GM19455 (cell line): ENCODE measurements around the gene SPINK4.

Source experiments
- ATAC-seq: cut with Tn5 transposase; IDR thresholded peaks from one replicate; pipeline ENCODE4 v1.9.1; 2021; ENCODE audit not compliant: unreplicated experiment

Gene SPINK4

DNA sequence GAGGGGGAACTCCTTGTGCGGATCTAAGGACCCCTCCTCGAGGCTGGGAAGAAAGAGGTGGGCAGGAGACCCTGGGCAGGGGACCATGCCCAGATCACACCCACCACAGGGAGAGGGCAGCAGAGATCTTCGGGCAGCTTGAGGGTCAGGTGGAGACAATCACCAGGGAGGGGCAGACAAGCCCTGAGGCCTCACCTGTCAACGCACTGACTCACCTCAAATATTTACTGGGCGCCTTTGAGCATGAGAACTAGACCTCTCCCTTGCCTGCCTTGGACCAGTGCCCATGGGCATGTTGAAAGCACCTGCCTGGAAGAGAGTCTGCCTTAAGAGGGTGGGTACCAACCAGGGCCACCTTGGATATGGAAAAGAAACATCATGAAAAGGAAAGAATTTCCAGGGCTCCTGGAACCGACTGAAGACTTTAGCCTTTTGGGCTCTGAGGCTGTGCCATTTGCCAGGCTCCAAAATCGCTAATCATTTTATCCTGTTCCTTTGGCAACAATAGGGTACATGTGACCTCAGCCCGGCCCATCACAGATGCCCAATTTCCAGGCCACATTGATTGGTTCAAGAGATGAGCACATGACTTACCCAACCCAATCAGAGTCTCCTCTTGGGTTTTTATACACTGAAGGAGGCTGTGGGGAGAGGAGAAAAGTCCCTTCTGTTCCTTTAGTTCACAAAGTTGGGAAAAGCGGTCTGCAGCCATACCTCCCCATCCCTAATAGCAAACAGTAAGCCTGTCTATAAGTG is 10.4 kb upstream of the SPINK4 start:
- ATAC-seq: no peak

DNA sequence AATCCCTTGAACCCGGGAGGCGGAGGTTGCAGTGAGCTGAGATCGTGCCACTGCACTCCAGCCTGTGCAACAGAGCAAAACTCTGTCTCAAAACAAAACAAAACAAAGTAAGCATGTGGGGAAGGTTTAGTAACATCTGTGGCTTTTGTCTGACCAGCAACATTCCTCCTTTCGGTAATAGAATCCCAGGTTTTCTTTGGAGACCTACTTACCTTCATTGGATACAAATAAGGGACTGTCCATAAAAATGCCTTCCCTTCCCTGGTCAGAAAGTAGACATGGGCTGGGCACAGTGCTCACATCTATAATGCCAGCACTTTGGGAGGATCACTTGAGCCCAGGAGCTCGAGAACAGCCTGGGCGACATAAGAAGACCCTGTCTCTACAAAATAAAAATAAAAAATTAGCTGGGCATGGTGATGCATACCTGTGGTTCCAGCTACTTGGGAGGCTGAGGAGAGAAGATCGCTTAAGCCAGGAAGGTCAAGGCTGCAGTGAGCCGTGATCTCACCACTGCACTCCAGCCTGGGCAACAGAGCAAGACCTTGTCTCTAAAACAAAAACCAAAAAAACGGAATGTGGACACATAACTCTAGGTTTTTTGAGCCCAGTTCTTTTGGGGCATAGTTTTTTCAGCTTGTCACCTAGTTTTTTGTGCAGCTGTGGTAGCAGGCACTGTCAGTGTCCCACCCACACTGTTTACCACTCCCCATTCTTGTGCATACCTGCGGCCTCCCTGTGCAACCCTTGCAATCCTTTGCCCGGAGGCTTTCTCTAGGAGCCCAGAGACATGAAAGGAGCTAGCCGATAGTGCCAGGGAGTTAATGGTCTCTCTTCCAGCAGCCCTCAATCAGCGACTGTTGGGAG is 9.0 kb upstream of the SPINK4 start:
- ATAC-seq: no peak

DNA sequence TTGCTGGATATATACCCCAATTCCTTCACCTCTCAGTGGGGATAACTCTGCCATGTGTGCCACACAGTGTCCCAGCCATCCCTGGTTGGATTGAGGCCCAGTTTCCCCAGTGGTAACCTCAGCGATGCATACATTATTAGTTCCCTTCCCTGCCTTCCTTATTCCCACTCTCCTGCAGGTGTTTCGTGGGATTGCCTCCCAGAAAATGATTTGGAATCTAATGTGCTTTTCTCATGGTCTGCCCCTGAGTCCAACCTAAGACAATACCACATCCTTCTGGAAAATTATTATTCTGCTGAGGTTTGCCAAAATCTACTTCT is 8.4 kb upstream of the SPINK4 start:
- no peak for ATAC-seq

DNA sequence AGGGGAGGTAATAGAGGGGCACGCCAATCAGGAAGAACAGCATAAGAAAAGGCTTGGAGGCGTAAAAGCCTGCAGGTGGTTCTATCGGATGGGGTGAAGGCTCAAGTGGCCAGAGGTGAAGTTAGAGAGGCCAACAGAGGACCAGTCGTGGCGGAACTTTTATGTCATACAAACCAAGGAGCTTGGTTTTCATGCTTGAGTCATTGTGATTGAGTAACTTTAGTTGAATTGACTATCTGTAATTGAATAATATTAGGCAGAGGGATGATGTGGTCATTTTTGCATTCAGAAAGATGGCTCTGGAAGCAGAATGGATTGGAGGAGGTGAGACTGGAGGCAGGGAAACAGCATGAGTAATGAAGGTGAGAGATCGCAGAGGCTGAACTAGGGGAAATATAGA is 7.2 kb upstream of the SPINK4 start:
- ATAC-seq: no peak

DNA sequence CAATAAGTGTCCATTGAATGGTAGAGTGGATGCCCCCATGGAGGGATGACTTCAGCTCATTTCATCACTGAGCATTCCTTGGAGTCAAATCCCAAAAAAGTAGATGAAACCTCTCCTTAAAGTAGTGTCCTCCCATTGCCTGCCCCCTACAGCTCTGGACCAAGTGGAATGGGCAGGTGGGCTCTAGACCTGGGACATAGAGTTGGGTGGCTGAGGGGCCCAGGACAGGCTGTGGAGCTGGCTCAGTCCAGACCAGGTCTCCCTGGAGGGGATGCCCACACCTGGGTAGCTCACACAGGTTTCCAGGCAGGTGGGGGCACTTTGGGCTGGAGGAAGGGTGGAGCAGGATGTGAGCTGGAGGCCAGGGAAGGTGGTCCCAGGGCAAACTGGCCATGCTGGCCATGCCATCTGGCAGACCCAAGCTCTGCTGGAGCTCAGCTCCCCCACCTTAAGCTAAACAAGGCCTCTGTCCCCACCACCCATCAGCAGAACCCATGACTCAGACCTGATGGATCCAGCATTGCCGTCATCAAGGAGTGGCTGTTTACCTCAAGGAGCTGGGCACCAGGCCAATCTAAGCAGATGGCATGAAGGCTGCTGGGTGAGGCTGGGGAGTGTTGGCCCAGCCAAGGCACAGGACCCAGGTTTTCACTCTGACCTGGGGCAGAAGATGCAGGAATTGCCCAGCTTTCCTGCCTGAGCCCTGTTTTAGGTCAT is 6.2 kb upstream of the SPINK4 start:
- no peak for ATAC-seq

DNA sequence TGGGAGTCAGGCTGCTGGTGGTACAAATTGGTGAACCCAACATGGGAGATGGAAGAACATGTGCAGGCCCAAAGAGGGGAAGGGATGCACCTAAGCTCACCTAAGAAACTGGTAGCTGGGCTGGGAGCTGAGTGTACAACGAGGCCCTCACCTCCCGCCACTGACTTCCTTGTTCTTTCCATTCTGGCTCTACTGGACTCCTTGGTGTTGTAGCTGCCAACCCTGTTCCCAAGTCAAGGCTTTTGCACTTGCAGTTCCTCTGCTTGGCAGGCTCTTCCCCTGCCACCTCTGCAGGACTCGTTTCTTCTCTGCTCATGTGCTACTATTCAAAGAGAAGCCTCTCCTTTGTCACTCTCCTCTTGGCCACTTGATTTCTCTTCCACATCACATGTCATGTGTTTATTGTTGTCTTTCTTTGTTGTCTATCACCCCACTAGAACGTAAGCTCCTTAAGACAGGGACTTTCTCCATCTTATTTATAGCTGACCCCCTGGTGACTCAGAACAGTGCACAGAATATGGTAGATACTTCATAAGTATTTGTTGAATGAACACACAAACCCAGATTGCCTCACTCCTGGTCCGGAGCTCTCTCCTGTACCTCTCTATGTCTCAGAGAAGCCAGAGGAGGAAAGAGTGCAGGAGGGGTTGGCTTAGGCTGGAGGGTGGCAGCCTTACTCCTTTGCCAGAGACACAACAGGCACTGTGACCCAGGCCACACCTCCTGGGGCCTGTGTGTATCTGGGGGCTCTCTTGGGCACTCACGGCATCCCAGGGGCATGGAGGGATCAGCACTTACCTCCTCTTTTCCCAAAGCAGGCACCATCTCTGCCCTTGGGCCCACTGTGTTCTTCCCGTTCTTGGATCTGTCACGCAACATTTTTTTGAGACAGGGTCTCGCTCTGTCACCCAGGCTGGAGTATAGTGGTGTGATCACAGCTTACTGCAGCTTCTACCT is 5.2 kb upstream of the SPINK4 start:
- ATAC-seq: no peak

DNA sequence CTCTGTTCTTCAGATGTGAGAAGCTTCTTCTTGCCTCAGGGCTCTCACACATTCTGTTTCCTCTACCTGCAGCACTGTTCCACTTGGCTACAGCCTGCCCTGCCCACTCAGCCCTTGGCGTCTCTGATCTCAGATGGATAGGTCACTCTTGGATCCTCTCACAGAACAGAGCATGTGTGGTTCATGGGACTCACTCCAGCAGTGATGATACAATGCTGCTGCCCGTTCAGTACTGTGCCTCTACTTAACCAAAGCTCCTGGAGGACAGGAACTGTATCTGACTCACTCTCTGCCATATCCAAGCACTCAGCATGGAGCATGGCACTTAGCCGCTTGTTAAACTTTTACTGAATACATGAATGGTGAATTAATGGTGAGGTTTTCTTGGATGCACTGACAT is 3.4 kb upstream of the SPINK4 start:
- ATAC-seq: no peak

DNA sequence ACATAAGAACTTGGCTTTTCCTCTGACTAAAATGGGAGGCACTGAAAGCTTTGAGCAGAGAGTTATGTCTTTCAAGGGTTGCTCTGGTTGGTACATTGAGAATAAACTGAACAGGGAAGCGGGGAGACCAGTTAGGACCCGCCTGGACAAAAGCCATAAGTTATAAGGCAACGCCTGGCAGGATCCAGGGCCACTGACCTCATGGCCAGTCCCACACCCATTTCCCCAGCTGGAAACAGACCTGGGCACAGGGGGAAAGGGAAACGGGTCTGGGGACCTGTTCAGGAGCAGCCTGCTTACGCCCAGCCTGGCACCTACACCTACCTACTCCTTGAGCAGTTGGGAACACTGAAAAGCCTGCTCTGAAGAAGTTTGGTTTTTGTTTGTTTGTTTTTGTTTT is 1.3 kb downstream of the SPINK4 start:
- no peak for ATAC-seq

DNA sequence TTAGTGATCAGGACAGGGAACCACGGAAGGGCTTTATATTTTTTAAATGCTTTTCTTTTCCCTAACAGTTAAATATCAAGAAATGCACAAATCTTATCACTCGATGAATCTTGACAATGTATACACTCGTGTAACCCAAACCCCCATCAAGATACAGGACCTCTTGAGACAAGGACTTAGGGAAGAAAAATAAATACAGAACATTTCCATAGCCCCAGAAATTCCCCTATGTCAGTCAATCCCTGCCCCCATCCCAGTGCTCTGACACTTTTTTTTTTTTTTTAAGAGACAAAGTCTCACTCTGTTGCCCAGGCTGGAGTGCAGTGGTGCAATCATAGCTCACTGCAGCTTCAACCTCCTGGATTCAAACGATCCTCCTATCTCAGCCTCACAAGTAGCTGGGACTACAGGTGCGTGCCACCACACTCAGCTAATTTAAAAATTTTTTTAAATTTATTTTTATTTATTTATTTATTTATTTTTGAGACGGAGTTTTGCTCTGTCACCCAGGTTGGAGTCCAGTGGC is 2.7 kb downstream of the SPINK4 start:
- ATAC-seq: no peak

DNA sequence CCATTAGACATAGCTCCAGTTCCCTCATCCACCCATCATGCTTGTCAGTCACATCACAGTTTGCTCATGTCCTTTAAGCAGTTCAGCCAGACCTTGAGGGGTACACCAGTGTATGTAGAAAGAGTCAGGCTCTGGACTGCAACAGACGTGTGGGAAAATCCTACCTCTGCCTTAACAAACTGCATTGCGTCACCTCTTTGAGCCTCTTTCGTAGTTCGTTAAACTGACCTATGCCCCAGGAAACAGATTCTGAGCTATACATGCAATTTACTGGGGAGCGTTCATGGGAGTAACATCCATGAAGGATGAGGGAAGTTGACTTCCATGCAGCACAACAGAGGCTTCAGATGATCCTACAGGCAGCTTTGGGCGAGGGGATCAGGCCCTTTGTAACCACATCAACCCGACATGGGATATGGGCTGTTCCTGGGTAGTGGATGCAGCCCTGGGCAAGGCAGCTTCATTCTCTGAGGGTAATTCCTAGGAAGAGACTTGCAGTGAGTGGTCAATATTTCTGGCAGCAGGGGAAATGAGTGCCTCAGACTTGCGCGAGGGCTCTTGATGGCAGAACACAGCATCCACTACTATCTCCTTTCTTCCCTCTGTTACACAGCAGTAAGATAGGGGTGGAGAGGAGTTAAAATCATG is 4.3 kb downstream of the SPINK4 start:
- no peak for ATAC-seq

DNA sequence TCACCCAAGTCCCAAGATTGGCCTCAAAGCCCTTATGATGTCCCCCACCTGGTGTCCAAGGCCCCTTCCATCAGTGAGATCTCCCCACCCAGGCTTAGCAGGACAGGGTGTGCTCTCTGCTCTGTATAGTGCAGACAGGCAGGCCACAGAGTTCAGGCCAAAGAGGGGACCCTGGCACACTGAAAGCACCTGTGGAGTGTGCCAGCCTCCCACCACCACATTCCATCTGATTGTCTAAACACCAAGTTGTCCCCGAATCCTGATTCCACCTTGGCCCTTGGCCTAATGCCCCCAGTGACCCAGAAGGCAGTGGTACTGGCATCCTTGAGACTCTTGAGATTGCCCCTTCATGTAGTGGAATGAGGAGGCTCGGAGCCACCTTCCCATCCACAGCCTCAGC is 5.4 kb downstream of the SPINK4 start:
- ATAC-seq: no peak

DNA sequence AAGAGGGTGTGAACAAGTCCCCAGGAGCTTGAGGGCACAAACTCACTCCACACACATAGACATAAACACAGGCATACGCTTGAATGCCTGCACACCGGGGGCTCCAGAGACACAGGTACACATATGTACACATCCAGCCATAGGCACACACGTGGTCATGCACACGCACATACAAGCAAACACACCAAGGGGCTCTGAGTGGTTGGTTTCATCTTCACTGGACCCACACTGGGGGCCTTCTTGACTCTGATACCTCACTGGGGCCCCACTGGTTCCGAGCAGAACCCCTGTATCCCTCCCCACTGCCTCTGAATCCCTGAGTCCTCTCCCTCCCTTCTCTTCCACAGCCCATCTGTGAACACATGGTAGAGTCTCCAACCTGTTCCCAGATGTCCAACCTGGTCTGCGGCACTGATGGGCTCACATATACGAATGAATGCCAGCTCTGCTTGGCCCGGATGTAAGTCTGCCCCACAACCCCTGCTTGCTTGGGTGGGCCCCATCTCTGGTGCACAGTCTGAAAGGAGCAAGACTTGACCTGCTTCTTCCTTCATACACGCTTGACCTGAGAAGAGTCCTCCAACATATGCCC is 6.4 kb downstream of the SPINK4 start:
- no peak for ATAC-seq

DNA sequence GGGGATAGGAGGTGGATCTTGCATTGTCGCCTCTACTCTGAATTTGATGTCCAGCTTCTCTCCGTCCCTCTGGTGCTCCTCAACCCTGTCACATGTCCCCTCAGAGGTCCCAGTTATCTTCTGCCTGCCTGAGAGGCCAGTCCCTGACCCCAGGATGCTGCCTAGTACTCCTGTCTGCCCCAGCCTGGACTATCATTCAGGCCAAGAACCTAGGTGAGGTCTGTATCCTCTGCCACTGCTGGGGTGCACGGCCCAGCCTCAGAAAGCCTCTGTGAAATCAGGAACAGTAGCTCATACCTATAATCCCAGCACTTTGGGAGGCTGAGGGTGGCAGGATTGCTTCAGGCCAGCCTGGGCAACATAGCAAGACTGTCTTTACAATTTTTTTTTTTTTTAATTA is 8.6 kb downstream of the SPINK4 start:
- ATAC-seq: no peak

DNA sequence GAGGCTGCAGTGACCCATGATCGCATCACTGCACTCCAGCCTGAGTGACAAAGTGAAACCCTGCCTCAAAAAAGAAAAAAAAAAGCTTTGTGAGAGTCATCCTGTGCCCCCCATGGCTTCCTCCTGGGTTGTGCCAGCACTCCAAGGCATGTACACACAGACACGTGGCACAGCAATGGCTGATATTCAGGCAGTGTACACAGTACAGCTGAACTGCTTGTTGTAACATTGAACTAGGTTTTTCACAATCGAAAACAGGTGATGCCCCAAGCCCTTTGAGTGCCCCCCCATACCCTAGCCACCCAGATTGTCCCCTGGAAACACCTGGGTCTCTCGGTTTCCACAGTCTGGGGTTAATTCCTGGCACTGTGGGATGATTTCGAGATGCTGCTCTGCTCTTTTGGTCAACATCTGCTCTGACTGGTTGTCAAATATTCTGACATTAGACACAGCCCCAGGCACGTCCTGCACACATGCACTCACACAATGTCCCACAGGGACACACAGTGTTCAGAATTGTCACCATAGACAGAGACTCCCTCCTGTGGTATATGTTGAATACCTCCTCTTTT is 9.2 kb downstream of the SPINK4 start:
- no peak for ATAC-seq

DNA sequence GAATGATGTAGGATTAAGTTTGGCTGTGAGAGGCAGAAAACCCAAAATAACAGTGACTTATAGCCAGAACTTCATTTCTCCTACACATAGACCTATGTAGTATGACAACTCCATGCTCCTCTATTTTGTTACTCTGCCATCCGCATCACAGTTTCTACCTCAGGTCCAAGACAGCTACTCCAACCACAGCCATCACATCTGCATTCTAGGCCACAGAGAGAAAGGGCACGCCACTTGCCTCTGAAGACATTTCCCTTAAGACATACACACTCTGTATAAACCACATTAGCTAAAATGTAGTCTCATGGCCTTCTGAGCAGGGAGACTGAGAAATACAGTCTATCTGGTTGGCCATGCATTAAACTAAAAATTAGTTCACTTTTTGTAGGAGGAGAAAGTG is 10.0 kb downstream of the SPINK4 start:
- no peak for ATAC-seq

DNA sequence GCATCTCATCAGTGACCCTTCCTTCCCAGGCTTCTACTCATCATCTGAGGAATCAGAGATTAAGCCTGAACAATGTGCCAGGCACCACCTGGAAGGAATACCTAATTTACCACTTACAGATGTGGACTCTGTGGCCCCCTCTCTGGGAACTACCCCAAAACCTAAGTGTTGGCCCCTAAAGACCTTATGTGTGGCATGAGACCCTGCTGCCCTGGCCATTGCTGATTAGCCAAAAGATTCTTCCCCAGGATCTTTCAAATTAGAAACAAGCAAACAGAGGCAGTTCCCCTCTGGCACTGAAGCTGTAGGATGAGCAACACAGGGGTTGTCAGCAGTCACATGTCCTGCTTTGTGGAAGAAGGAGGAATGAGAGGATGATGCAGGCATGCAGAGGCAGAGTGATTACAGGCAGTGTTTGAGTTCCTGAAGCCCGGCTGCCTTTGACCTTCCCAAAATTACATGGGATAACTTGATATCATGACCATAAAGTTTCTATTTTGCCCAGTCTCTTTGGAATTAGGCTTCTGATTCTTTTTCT is 10.6 kb downstream of the SPINK4 start:
- no peak for ATAC-seq

DNA sequence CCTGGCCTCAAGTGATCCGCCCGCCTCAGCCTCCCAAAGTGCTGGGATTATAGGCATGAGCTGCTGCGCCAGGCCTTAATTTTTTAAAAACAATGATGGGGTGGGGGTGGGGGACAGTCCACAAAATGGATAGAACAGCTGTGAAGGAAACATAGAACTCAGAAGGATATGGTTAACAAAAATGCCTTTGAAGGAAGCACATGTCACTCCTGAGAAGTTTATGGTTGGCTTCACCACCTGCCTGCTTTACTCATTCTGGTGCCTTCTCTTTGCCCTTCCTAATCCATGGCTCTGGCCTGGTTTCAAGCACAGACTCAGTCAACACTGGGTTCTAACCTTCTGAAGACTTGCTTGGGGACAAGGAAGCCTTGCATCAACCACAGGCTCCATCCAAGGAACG is 14.2 kb downstream of the SPINK4 start:
- ATAC-seq: no peak

DNA sequence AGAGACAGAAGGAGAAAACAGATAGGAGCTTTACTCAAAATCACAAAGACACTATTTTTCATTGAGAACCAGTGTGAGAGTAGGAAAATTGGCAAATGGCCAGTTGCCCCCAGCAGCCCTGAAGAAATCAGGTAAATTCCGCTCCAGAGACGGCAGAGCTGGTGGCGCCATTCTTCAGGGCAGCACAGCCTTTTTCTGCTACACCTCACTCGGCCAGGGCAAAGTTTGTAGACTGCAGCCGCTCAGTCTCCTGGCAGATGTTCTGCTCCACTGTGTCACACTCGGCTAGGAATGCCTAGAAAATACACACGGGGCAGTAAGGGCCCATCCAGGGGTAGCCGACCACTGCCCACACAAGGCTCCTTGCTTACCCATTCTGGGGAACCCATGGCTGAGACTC is 15.0 kb downstream of the SPINK4 start:
- ATAC-seq: no peak

DNA sequence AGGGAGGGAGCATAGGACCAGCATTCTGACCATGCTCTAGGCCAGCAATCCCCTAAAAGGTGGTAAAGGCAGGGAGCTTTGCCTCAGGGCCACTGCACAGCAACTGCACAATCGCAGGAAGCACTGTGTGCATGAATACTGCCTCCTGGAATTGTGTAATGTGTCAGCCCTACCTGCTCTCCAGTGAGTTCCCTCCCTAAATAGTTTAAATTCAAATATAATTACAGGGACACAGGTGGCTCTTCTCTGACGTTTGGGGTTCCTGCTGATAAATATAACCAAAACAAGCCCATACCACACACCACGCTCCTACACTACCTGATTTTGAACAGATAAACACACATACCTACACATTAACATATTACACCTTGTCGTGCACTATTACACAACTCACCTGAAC is 15.5 kb downstream of the SPINK4 start:
- ATAC-seq: no peak
